Osteocyte (in vitro differentiated cells): ENCODE results near the gene EXOC4. TPM values are rescaled to one million over a fixed set of nuclear protein-coding genes. Genes with fewer than 3 reads are reported as not detected.

Experiments used
- DNase-seq: peaks from one replicate; pipeline ENCODE4 v3.0.0; 2021; ENCODE audit warnings: mixed read lengths; ENCODE audit not compliant: unreplicated experiment; ENCODE audit errors: extremely low spot score
- H3K27ac Mint-ChIP-seq: one replicate; pipeline ENCODE4 v1.8.0; 2021; ENCODE audit warnings: mild to moderate bottlenecking, mixed read lengths; ENCODE audit not compliant: unreplicated experiment
- H3K27me3 Mint-ChIP-seq: one replicate; pipeline ENCODE4 v1.8.0; 2021; ENCODE audit warnings: mixed read lengths; ENCODE audit not compliant: unreplicated experiment
- H3K36me3 Mint-ChIP-seq: one replicate; pipeline ENCODE4 v1.8.0; 2021; ENCODE audit warnings: mixed read lengths; ENCODE audit not compliant: unreplicated experiment
- H3K4me1 Mint-ChIP-seq: one replicate; pipeline ENCODE4 v1.8.0; 2021; ENCODE audit warnings: mixed read lengths; ENCODE audit not compliant: unreplicated experiment
- H3K4me3 Mint-ChIP-seq: one replicate; pipeline ENCODE4 v1.8.0; 2021; ENCODE audit warnings: mild to moderate bottlenecking, moderate library complexity, mixed read lengths; ENCODE audit not compliant: unreplicated experiment
- H3K9me3 Mint-ChIP-seq: one replicate; pipeline ENCODE4 v1.8.0; 2021; ENCODE audit warnings: mixed read lengths; ENCODE audit not compliant: unreplicated experiment
- total RNA-seq: library from RNA; stranded (reverse); gene quantifications from 2 replicates; pipeline ENCODE4 v1.2.1, GENCODE V29; 2021
- TF ChIP-seq, protein P1 (sequence below): fragments of 200-600 bp; sonication (generic); IDR thresholded peaks from 2 replicates; pipeline ENCODE4 v1.5.0; 2021; ENCODE audit warnings: antibody characterized with exemption, mild to moderate bottlenecking, moderate library complexity

Gene EXOC4
- total RNA-seq, 1 donor from 2014 or later: 99.9 TPM

DNA sequence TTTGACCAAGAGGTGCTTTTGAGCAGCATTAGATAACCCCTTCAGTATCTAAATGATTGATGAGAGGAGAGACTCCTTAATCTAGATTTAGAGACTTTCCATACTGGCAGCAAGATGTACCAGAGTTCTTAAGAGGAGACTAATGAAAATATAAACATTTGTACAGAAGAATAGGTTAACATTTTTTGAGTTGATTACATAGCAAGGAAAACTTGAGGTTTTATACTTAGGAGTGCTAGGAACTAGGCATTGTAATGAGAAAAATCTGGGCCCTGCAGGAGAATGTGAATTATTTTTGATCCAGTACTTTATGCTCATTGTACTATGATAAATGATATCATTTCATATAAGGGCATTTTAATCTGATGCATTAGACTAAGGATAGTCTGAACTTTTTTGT is 261.7 kb downstream of the EXOC4 start:
- Mint-ChIP-seq H3K9me3 (no peaks in the 10 kb centered on the region), H3K27me3 (no peaks in the 10 kb centered on the region), H3K4me3 (no peak overlapping the region), H3K4me1 (peaks cover 20% of the 10 kb centered on the region), H3K36me3 (peaks cover 3% of the 10 kb centered on the region), H3K27ac (no peak overlapping the region)
- TF ChIP-seq, protein P1, sequence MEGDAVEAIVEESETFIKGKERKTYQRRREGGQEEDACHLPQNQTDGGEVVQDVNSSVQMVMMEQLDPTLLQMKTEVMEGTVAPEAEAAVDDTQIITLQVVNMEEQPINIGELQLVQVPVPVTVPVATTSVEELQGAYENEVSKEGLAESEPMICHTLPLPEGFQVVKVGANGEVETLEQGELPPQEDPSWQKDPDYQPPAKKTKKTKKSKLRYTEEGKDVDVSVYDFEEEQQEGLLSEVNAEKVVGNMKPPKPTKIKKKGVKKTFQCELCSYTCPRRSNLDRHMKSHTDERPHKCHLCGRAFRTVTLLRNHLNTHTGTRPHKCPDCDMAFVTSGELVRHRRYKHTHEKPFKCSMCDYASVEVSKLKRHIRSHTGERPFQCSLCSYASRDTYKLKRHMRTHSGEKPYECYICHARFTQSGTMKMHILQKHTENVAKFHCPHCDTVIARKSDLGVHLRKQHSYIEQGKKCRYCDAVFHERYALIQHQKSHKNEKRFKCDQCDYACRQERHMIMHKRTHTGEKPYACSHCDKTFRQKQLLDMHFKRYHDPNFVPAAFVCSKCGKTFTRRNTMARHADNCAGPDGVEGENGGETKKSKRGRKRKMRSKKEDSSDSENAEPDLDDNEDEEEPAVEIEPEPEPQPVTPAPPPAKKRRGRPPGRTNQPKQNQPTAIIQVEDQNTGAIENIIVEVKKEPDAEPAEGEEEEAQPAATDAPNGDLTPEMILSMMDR: no peak
- no peak for DNase-seq

DNA sequence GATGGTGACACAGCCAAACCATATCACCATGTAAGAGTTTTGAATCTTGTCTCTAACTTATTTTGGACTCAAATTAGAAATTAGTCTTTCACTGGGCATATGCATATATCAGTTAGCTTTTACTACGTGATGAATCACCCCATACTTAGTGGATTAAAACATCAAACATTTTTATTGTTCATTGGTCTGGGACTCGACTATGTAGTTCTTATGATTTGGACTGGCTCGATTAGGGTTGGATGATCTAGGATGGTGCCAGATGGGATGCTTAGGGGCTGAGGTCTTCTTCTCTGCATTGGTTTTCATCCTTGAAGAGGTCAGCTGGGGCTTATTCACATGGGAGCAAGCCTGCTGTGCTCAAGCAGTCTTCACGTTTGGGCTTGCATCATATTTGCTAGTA is 264.9 kb downstream of the EXOC4 start:
- H3K27me3 Mint-ChIP-seq: no peaks in the 10 kb centered on the region
- H3K36me3 Mint-ChIP-seq: no peaks in the 10 kb centered on the region
- H3K27ac Mint-ChIP-seq: no peak overlapping the region
- no peak for DNase-seq
- no peaks in the 10 kb centered on the region for H3K9me3 Mint-ChIP-seq
- no peak overlapping the region for H3K4me3 Mint-ChIP-seq
- TF ChIP-seq, protein P1: no peak
- H3K4me1 Mint-ChIP-seq: peaks cover 18% of the 10 kb centered on the region

DNA sequence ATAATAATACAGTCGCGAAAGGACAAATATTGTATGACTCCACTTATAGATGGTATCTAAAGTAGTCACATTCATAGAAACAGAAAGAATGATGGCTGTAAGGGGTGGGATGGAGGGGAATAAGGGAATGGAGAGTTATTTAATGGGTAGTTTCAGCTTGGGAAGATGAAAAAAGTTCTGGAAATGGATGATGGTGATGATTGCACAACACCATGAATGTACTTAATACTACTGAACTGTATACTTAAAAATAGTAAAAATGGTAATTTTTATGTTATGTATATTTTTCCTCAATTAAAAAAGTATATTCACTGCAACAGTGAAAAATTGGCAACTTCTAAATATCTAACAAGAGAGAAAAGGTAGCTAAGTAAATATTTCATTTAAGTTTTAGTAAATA is 265.8 kb downstream of the EXOC4 start:
- H3K4me3 Mint-ChIP-seq: no peak overlapping the region
- no peaks in the 10 kb centered on the region for H3K27me3 Mint-ChIP-seq
- DNase-seq: no peak
- peaks cover 13% of the 10 kb centered on the region for H3K4me1 Mint-ChIP-seq
- no peaks in the 10 kb centered on the region for H3K9me3 Mint-ChIP-seq
- H3K27ac Mint-ChIP-seq: no peak overlapping the region
- TF ChIP-seq, protein P1: no peak
- no peaks in the 10 kb centered on the region for H3K36me3 Mint-ChIP-seq

DNA sequence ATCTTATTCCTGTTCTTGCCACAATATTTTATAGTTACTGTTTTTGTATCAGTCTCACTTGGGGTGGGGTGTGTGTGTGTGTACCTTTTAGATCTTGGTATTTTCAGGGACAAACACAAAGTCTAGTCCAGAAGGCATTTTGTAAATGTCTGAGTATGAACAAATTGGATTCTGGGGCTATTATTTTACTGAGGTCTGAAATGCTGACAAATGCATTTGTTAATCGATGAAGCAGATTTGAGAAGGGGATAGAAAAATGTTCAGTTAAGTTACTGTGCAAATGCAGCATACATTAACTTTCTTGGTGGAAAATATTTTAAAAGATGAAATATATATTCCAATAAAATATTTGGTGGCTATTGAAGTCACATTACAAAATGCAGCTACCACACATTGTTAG is 267.4 kb downstream of the EXOC4 start:
- TF ChIP-seq, protein P1: no peak
- Mint-ChIP-seq H3K27ac (no peak overlapping the region), H3K36me3 (no peaks in the 10 kb centered on the region)

DNA sequence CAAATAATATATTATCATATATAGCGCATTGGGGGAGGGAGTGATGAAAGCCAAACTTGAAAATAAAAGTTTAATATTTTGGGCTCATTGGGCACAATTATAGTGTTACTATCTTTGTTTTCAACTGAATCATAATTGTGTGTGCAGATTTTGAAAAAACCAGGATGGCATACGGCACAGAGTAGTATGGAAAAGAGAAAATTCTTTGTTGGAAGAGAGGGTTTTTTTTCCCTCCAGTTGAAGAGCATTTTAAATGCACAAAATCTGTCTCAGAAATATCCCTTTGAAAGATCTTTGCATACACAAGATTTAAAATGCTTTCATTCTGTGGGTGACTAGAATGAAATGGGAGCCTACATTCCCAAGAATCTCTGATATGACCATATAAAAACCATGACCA is 269.6 kb downstream of the EXOC4 start:
- DNase-seq: no peak
- peaks cover 9% of the 10 kb centered on the region for H3K4me1 Mint-ChIP-seq
- TF ChIP-seq, protein P1: no peak
- no peaks in the 10 kb centered on the region for H3K9me3 Mint-ChIP-seq
- H3K36me3 Mint-ChIP-seq: no peaks in the 10 kb centered on the region
- no peak overlapping the region for H3K4me3 Mint-ChIP-seq
- no peaks in the 10 kb centered on the region for H3K27me3 Mint-ChIP-seq
- H3K27ac Mint-ChIP-seq: no peak overlapping the region

More for the DNA sequence above, 267.4 kb downstream of the EXOC4 start:
- DNase-seq: no peak
- H3K27me3 Mint-ChIP-seq: no peaks in the 10 kb centered on the region
- H3K4me3 Mint-ChIP-seq: no peak overlapping the region
- no peaks in the 10 kb centered on the region for H3K9me3 Mint-ChIP-seq
- H3K4me1 Mint-ChIP-seq: peaks cover 5% of the 10 kb centered on the region
